ENCODE measurements around the gene SUGCT. TPM values are rescaled to one million over a fixed set of nuclear protein-coding genes. Genes with fewer than 3 reads are reported as not detected.

SUGCT gene
- total and polyA plus RNA-seq, 2 of the 13 experiments (the other 11 are each of a cell fraction or from before 2014, with no cell fraction given) = 10.1 to 22.2 TPM

DNA sequence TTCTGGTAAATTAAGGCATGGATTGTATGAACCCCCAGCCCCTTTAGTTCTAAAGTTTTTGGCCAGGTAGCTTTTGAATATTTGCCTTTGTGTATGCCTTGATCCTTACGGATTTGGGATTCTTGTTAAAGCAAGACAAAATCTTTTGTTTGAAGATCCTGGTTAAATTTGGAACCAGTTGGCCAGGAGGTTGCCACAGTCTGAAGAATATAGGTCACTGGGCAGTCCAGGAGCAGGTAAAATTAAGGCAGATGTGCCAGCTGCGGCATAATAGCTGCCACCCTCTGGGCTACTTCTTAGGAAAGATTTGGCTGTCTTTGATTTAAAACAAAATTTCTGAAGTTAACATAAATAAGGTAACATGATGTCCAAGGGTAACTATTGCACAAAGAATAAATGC, 192.3 kb downstream of the SUGCT start (continued):
- TF ChIP-seq ZNF407 (CRISPR knock-in tag; IDR thresholded peaks at IDR 0.05; ENCODE audit: not compliant biosample characterization) (no peak), HHEX (CRISPR knock-in tag; IDR thresholded peaks at IDR 0.05) (no peak), FOXA3 (CRISPR knock-in tag; IDR thresholded peaks at IDR 0.05) (no peak), NR3C1 (CRISPR knock-in tag; IDR thresholded peaks at IDR 0.05) (no peak), EZH2 (conservative IDR thresholded peaks at IDR 0.05; ENCODE audit: low read depth, low read length) (no peak), ZBTB7A (CRISPR knock-in tag; IDR thresholded peaks at IDR 0.05) (no peak)
- TF ChIP-seq, protein P1, sequence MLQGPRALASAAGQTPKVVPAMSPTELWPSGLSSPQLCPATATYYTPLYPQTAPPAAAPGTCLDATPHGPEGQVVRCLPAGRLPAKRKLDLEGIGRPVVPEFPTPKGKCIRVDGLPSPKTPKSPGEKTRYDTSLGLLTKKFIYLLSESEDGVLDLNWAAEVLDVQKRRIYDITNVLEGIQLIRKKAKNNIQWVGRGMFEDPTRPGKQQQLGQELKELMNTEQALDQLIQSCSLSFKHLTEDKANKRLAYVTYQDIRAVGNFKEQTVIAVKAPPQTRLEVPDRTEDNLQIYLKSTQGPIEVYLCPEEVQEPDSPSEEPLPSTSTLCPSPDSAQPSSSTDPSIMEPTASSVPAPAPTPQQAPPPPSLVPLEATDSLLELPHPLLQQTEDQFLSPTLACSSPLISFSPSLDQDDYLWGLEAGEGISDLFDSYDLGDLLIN (CRISPR knock-in tag; IDR thresholded peaks at IDR 0.05; ENCODE audit: borderline replicate concordance) = no peak
